Transverse colon (tissue), 4 donors: ENCODE results near the gene SLC6A15. TPM values are rescaled to one million over a fixed set of nuclear protein-coding genes. Genes with fewer than 3 reads are reported as not detected.

Source experiments
- DNase-seq: peaks from one replicate; pipeline ENCODE4 v3.0.0-alpha.2; 2019
- H3K27ac ChIP-seq, 4 donors: fragments of 200-600 bp; sonication (generic); 2 replicates each; pipeline ENCODE4 v1.5.1; 2016 to 2018; ENCODE audit warnings: inconsistent platforms in 4 of 4
- H3K27me3 ChIP-seq: fragments of 200-600 bp; sonication (generic); 2 replicates; pipeline ENCODE4 v1.5.1; 2017; ENCODE audit warnings: inconsistent platforms
- H3K36me3 ChIP-seq, 4 donors: fragments of 200-600 bp; sonication (generic); 2 replicates each; pipeline ENCODE4 v1.5.1; 2017 to 2019; ENCODE audit warnings: inconsistent platforms in 4 of 4
- H3K4me1 ChIP-seq, 4 donors: fragments of 200-600 bp; sonication (generic); 2 replicates each; pipeline ENCODE4 v1.5.1; 2017 to 2020; ENCODE audit warnings: inconsistent platforms in 4 of 4
- H3K4me3 ChIP-seq, 4 donors: fragments of 200-600 bp; sonication (generic); 1 replicate in 1 of 4; 2 replicates in 3 of 4; pipeline versions ENCODE4 v1.5.1 to v1.6.1; 2017 to 2019; ENCODE audit warnings: inconsistent platforms in 4 of 4
- H3K9me3 ChIP-seq, 2 donors: fragments of 200-600 bp; sonication (generic); 2 replicates each; pipeline ENCODE4 v1.5.1; 2017 to 2019; ENCODE audit warnings: inconsistent platforms in 2 of 2
- EP300 ChIP-seq: sonication (generic); formaldehyde crosslinking; IDR thresholded peaks from one replicate; pipeline ENCODE4 v1.6.1; 2017; ENCODE audit warnings: antibody characterized with exemption, low read depth
- POLR2A ChIP-seq: fragments of 450-650 bp; IDR thresholded peaks from one replicate; pipeline ENCODE4 v1.6.1; 2016; ENCODE audit warnings: antibody characterized with exemption, mild to moderate bottlenecking, moderate library complexity
- POLR2AphosphoS5 ChIP-seq, 3 donors: sonication (generic); formaldehyde crosslinking; IDR thresholded peaks; one replicate each; pipeline ENCODE4 v1.6.1; 2016; ENCODE audit warnings: antibody characterized with exemption in 3 of 3
- WGBS, 2 donors: methylation state at CpG; one replicate each; pipeline ENCODE4 v1.1.5; 2018; ENCODE audit warnings: low coverage in 1 of 2; 5-methylcytosine and 5-hydroxymethylcytosine counted together
- in situ Hi-C, 4 donors: fragments of 200-750 bp; cut with MboI; loops; one replicate each; pipeline versions ENCODE4 v1.15.0 to v1.15.1; 2017; ENCODE audit warnings: low sequenced_read_pairs in 3 of 4, low pct_ligation_motif_present in 1 of 4, low pct_unique_long_range_greater_than_20kb in 1 of 4
- intact Hi-C: fragments of 100-400 bp; cut with DNase I; formaldehyde crosslinking; loops from one replicate; pipeline ENCODE4 v1.15.1; 2023; ENCODE audit warnings: low total_unique reads
- total RNA-seq, 4 donors: library from RNA; depleted of rRNA; stranded (reverse); fragments of >200 nt; gene quantifications; one replicate each; pipeline ENCODE4 v1.1.0, GENCODE V29; 2016
- TF ChIP-seq, protein P1 (sequence below), 5 experiments: fragments of 200-600 bp in 3 of 5; fragments of 450-650 bp in 2 of 5; sonication (generic) in 3 of 5; IDR thresholded peaks; 1 replicate in 2 of 5; 2 replicates in 3 of 5; pipeline ENCODE4 v1.5.1; 2016 to 2017; ENCODE audit warnings: antibody characterized with exemption in 5 of 5, inconsistent platforms in 3 of 5, mild to moderate bottlenecking in 2 of 5, moderate library complexity in 1 of 5

SLC6A15 gene
- total RNA-seq, 4 donors from 2014 or later, result 0.27 to 0.79 (median 0.37) TPM; not detected in 1

DNA sequence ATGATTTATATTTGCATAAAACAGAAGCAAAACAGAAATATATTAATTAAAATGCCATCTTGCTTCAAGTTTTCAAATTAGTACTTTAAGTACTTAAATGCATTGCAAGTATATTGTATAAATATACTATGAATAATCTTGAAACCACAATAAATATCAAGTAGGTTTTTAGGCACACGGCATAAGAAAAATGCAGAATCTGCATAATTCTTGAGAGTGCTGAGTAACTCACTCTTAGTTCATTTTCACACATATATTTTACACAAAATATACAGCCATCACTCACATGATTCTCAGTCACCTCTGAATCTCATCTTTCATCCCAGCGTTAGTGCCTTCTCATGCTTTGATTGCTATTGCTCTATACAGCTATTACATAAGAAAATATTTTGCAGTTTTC lies 51.9 kb downstream of the SLC6A15 start:
- intact Hi-C loops, result no loop called here
- Histone ChIP-seq H3K36me3 (no peaks in the 10 kb centered on the region), H3K27ac (no peak overlapping the region), H3K9me3 (no peaks in the 10 kb centered on the region), H3K4me1 (no peaks in the 10 kb centered on the region), H3K27me3 (no peaks in the 10 kb centered on the region), H3K4me3 (no peak overlapping the region)
- TF ChIP-seq, protein P1, sequence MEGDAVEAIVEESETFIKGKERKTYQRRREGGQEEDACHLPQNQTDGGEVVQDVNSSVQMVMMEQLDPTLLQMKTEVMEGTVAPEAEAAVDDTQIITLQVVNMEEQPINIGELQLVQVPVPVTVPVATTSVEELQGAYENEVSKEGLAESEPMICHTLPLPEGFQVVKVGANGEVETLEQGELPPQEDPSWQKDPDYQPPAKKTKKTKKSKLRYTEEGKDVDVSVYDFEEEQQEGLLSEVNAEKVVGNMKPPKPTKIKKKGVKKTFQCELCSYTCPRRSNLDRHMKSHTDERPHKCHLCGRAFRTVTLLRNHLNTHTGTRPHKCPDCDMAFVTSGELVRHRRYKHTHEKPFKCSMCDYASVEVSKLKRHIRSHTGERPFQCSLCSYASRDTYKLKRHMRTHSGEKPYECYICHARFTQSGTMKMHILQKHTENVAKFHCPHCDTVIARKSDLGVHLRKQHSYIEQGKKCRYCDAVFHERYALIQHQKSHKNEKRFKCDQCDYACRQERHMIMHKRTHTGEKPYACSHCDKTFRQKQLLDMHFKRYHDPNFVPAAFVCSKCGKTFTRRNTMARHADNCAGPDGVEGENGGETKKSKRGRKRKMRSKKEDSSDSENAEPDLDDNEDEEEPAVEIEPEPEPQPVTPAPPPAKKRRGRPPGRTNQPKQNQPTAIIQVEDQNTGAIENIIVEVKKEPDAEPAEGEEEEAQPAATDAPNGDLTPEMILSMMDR (IDR thresholded peaks at IDR 0.05), result no peak
- TF ChIP-seq EP300 (no peak), POLR2A (no peak), POLR2AphosphoS5 (IDR thresholded peaks at IDR 0.05) (no peak)
- in situ Hi-C loops, result no loop called here
- no peak for DNase-seq
- WGBS, 2 donors, result 72% methylated on average over 2 of the region's 2 CpGs

DNA sequence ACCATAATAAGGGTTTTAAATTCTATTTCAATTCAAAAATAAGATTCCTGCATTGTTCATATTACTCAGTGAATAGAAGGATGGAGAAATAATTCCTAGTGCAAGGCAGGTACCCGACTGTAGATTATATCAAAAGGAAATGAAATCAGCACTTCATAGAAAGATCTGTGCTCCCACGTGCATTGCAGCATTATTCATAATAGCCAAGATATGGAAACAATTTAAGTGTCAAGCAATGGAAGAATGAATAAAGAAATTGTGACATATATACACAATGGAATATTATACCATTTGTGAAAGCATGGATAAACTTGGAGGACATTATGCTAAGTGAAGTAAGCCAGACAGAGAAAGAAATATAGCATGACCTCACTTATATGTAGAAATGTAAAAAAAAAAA lies 53.8 kb downstream of the SLC6A15 start:
- DNase-seq, result no peak
- Histone ChIP-seq H3K9me3 (no peaks in the 10 kb centered on the region), H3K4me1 (no peaks in the 10 kb centered on the region), H3K4me3 (no peak overlapping the region), H3K27ac (no peak overlapping the region), H3K27me3 (no peaks in the 10 kb centered on the region), H3K36me3 (no peaks in the 10 kb centered on the region)
- intact Hi-C loops (no loop called here), in situ Hi-C loops (no loop called here)
- 56 to 61% methylated on average over 2 of the region's 2 CpGs for WGBS, 2 donors
- no peak for TF ChIP-seq POLR2A
- no peak for TF ChIP-seq EP300
- no peak for TF ChIP-seq POLR2AphosphoS5 (IDR thresholded peaks at IDR 0.05)
- TF ChIP-seq, protein P1 (IDR thresholded peaks at IDR 0.05), result no peak

- Histone ChIP-seq H3K36me3 (no peaks in the 10 kb centered on the region), H3K4me3 (no peak overlapping the region), H3K4me1 (no peaks in the 10 kb centered on the region), H3K27ac (no peak overlapping the region), H3K27me3 (no peaks in the 10 kb centered on the region), H3K9me3 (no peaks in the 10 kb centered on the region)
- 89% methylated on average over 2 of the region's 2 CpGs; no CpG with 5 or more reads in 1 of the 2 donors for WGBS, 2 donors
- intact Hi-C loops (no loop called here), in situ Hi-C loops (no loop called here)
- TF ChIP-seq, protein P1 (IDR thresholded peaks at IDR 0.05), result no peak
- TF ChIP-seq POLR2A (no peak), EP300 (no peak), POLR2AphosphoS5 (IDR thresholded peaks at IDR 0.05) (no peak)
- no peak for DNase-seq
Observed at GRCh38 chr12:84857525-84858208, 54.9 kb downstream of the SLC6A15 start.

DNA sequence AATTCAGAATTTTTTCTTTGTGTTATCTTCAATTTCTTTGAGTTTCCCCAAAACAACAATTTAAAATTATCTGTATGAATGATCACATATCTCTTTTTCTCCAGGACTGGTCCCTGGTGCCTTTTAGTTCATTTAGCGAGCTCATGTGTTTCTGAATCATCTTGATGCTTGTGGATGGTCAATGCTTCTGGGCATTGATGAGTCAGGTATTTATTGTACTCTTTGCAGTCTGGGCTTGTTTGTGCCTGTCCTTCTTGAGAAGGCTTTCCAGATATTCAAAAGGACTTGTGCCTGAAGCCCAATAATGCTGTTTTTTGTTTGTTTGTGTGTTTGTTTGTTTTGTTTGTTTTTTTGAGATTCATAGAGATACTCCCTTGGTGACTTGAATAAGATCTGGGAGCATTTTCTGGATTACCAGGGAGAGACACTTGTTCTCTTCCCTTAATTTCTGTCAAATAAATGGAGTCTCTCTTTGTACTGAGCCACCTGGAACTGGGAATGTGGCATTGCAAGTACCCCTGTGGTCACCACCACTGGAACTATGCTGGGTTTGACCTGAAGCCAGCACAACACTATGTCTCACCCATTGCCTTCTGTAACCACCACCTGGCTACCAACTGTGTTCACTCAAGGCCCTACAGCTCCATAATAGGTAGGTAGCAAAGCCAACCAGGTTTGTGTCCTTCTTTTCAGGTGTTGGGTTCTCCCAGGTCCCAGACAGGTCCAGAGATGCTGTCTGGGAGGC lies 56.3 kb downstream of the SLC6A15 start:
- no peaks in the 10 kb centered on the region for H3K36me3 ChIP-seq
- H3K4me3 ChIP-seq, result no peak overlapping the region
- H3K27ac ChIP-seq, result no peak overlapping the region
- H3K27me3 ChIP-seq, result no peaks in the 10 kb centered on the region
- no peaks in the 10 kb centered on the region for H3K9me3 ChIP-seq
- WGBS, 2 donors, result 65 to 80% methylated on average over 1 of the region's 1 CpG
- DNase-seq, result no peak
- intact Hi-C loops, result no loop called here
- TF ChIP-seq, protein P1 (IDR thresholded peaks at IDR 0.05), result no peak
- TF ChIP-seq POLR2A (no peak), EP300 (no peak), POLR2AphosphoS5 (IDR thresholded peaks at IDR 0.05) (no peak)
- H3K4me1 ChIP-seq, result no peaks in the 10 kb centered on the region
- in situ Hi-C loops, result no loop called here
